Smooth muscle cell (in vitro differentiated cells): Measurements from ENCODE around the gene DRAP1. TPM values are rescaled to one million over a fixed set of nuclear protein-coding genes. Genes with fewer than 3 reads are reported as not detected.

Experiments
- DNase-seq: peaks from one replicate; lab custom pipeline; 2025; ENCODE audit not compliant: unreplicated experiment; lab: John Stamatoyannopoulos, UW
- H2AFZ ChIP-seq: fragments of 200-600 bp; sonication (generic); 2 replicates; pipeline ENCODE4 v1.6.0; 2016; ENCODE audit warnings: antibody characterized with exemption, low read depth, mild to moderate bottlenecking
- H3F3A ChIP-seq: fragments of 200-600 bp; sonication (generic); 2 replicates; pipeline ENCODE4 v1.6.0; 2017; ENCODE audit warnings: antibody characterized with exemption, low read depth
- H3K27ac ChIP-seq: fragments of 200-600 bp; sonication (generic); 2 replicates; pipeline ENCODE4 v1.5.1; 2016; ENCODE audit warnings: low read depth, mild to moderate bottlenecking
- H3K27me3 ChIP-seq: fragments of 200-600 bp; sonication (generic); 2 replicates; pipeline ENCODE4 v1.6.1; 2016; ENCODE audit warnings: low read depth, mild to moderate bottlenecking
- H3K36me3 ChIP-seq: fragments of 200-600 bp; sonication (generic); 2 replicates; pipeline ENCODE4 v1.5.1; 2016; ENCODE audit warnings: low read depth
- H3K4me1 ChIP-seq: fragments of 200-600 bp; sonication (generic); 2 replicates; pipeline ENCODE4 v1.5.1; 2016; ENCODE audit warnings: low read depth
- H3K4me2 ChIP-seq: fragments of 200-600 bp; sonication (generic); 2 replicates; pipeline ENCODE4 v1.6.0; 2016; ENCODE audit warnings: mild to moderate bottlenecking
- H3K4me3 ChIP-seq: fragments of 200-600 bp; sonication (generic); 2 replicates; pipeline ENCODE4 v1.5.1; 2016; ENCODE audit warnings: mild to moderate bottlenecking
- H3K79me2 ChIP-seq: fragments of 200-600 bp; sonication (generic); 2 replicates; pipeline ENCODE4 v1.6.0; 2016; ENCODE audit warnings: low read depth, mild to moderate bottlenecking
- H3K9ac ChIP-seq: fragments of 200-600 bp; sonication (generic); 2 replicates; pipeline ENCODE4 v1.6.0; 2016; ENCODE audit warnings: low read depth
- H3K9me3 ChIP-seq: fragments of 200-600 bp; sonication (generic); replicated peaks from 2 replicates; pipeline ENCODE4 v1.5.1; 2016; ENCODE audit warnings: low read depth
- H4K20me1 ChIP-seq: fragments of 200-600 bp; sonication (generic); 2 replicates; pipeline ENCODE4 v1.6.0; 2016; ENCODE audit warnings: low read depth
- WGBS: methylation state at CpG from one replicate; pipeline ENCODE4 v1.1.7; 2016; ENCODE audit warnings: low lambda C conversion rate; 5-methylcytosine and 5-hydroxymethylcytosine counted together
- polyA plus RNA-seq: library from polyadenylated mRNA; unstranded; fragments of >200 nt; fragmentation: Nextera tagmentation; extraction: Ambion mirVana; gene quantifications from 2 replicates; pipeline ENCODE4 v1.2.1, GENCODE V29; 2016
- total RNA-seq: library from RNA; depleted of rRNA; stranded (reverse); fragments of >200 nt; gene quantifications from 2 replicates; pipeline ENCODE4 v1.2.3, GENCODE V29; 2014
- TF ChIP-seq, protein P1 (sequence below): fragments of 200-600 bp; sonication (generic); IDR thresholded peaks from 2 replicates; pipeline ENCODE4 v1.5.1; 2017; ENCODE audit warnings: borderline replicate concordance, mild to moderate bottlenecking, antibody characterized with exemption; ENCODE audit not compliant: insufficient read depth, poor library complexity, severe bottlenecking

The DRAP1 gene
- total and polyA plus RNA-seq, 2 experiments from 2014 or later: 79.3 to 278 TPM

DNA sequence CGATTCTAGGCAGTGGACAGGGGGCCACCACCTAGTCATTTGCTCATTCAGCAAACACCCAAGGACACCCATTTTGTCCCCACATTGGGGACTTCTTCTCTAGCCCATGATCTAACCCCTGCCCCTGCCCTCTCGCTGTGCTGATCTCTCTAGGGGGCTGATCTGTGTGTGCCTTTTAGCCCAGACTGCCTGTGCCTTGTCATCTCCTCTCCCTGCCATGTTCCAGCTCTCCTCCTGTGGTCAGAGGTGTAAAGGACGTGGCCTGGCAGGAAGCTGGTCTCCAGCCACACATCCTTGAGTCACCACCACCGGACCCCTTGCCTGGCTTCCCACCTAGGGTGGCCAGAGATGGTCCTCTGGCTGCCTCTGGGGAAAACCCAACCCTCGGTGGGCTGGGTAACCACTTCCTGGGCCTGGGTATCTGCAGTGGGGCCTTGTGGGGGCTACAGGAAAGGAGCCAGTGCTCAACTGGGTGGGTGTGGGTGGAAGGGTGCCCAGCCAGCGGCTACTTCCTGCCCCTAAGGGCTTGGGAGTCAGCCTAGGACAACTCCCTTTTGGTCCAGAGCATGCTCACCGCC is 38.3 kb upstream of the DRAP1 start:
- no peak overlapping the region for H3K4me3 ChIP-seq
- no peak overlapping the region for H3K9ac ChIP-seq
- no peaks in the 10 kb centered on the region for H3F3A ChIP-seq
- no peak overlapping the region for H2AFZ ChIP-seq
- no peaks in the 10 kb centered on the region for H3K9me3 ChIP-seq
- H4K20me1 ChIP-seq: peaks cover 5% of the 10 kb centered on the region
- H3K36me3 ChIP-seq: no peaks in the 10 kb centered on the region
- H3K27ac ChIP-seq: no peak overlapping the region
- DNase-seq: no peak
- TF ChIP-seq, protein P1, sequence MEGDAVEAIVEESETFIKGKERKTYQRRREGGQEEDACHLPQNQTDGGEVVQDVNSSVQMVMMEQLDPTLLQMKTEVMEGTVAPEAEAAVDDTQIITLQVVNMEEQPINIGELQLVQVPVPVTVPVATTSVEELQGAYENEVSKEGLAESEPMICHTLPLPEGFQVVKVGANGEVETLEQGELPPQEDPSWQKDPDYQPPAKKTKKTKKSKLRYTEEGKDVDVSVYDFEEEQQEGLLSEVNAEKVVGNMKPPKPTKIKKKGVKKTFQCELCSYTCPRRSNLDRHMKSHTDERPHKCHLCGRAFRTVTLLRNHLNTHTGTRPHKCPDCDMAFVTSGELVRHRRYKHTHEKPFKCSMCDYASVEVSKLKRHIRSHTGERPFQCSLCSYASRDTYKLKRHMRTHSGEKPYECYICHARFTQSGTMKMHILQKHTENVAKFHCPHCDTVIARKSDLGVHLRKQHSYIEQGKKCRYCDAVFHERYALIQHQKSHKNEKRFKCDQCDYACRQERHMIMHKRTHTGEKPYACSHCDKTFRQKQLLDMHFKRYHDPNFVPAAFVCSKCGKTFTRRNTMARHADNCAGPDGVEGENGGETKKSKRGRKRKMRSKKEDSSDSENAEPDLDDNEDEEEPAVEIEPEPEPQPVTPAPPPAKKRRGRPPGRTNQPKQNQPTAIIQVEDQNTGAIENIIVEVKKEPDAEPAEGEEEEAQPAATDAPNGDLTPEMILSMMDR: no peak
- no peaks in the 10 kb centered on the region for H3K79me2 ChIP-seq
- 82% methylated on average over 7 of the region's 7 CpGs for WGBS
- H3K4me2 ChIP-seq: no peak overlapping the region
- H3K27me3 ChIP-seq: no peaks in the 10 kb centered on the region
- no peaks in the 10 kb centered on the region for H3K4me1 ChIP-seq

GRCh38 chr11:65882120-65883057 is 36.8 kb upstream of the DRAP1 start:
- no peak overlapping the region for H2AFZ ChIP-seq
- no peak overlapping the region for H3K4me2 ChIP-seq
- no peaks in the 10 kb centered on the region for H3F3A ChIP-seq
- no peaks in the 10 kb centered on the region for H3K27me3 ChIP-seq
- TF ChIP-seq, protein P1: no peak
- H3K79me2 ChIP-seq: peaks cover 14% of the 10 kb centered on the region
- H4K20me1 ChIP-seq: peaks cover 5% of the 10 kb centered on the region
- no peaks in the 10 kb centered on the region for H3K9me3 ChIP-seq
- peaks cover 1% of the 10 kb centered on the region for H3K4me1 ChIP-seq
- no peak overlapping the region for H3K27ac ChIP-seq
- no peaks in the 10 kb centered on the region for H3K36me3 ChIP-seq
- DNase-seq: no peak
- H3K4me3 ChIP-seq: no peak overlapping the region
- WGBS: 98% methylated on average over 29 of the region's 30 CpGs
- no peak overlapping the region for H3K9ac ChIP-seq

DNA sequence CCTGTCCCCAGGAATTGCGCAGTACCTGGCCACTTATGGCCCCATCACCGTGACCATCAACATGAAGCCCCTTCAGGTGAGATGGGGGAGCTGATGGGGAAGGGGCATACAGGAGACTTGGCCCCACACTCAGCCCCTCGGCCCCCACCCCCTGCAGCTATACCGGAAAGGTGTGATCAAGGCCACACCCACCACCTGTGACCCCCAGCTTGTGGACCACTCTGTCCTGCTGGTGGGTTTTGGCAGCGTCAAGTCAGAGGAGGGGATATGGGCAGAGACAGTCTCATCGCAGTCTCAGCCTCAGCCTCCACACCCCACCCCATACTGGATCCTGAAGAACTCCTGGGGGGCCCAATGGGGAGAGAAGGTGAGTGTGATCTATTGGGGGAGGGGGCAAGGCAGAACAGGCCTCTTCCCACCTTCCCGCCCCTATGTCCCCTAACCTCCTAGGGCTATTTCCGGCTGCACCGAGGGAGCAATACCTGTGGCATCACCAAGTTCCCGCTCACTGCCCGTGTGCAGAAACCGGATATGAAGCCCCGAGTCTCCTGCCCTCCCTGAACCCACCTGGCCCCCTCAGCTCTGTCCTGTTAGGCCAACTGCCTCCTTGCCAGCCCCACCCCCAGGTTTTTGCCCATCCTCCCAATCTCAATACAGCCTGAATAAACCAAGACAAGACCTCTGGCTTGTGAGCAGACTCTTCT is 36.0 kb upstream of the DRAP1 start:
- 99% methylated on average over 12 of the region's 13 CpGs for WGBS
- Histone ChIP-seq H3K27me3 (no peaks in the 10 kb centered on the region), H3F3A (peaks cover 6% of the 10 kb centered on the region), H3K27ac (no peak overlapping the region), H3K4me1 (peaks cover 6% of the 10 kb centered on the region), H3K9ac (no peak overlapping the region), H2AFZ (no peak overlapping the region), H3K9me3 (no peaks in the 10 kb centered on the region), H3K4me3 (no peak overlapping the region), H3K4me2 (no peak overlapping the region), H3K36me3 (no peaks in the 10 kb centered on the region), H3K79me2 (peaks cover 17% of the 10 kb centered on the region), H4K20me1 (peaks cover 5% of the 10 kb centered on the region)
- TF ChIP-seq, protein P1: no peak
- no peak for DNase-seq
